Measurements from ENCODE around the gene NUTM2D.
"Not testable (repeated sequence)": the region's sequence is repeated elsewhere in the genome, so short reads cannot be mapped to it uniquely, and the experiment has no call there.

- not testable (repeated sequence) for TF ChIP-seq EZH2 (IDR thresholded peaks at IDR 0.05; ENCODE audit: borderline replicate concordance, insufficient read depth, low read depth, low read length, poor library complexity, severe bottlenecking); CTCF (IDR thresholded peaks at IDR 0.05)
Measured at GRCh38 chr10:87379115-87379514, 21.6 kb downstream of the NUTM2D start.

Measured in B cell (primary cell).